Peyer's patch (tissue), 4 donors: ENCODE results near the gene MUC2.

ENCODE experiments used
- CTCF ChIP-seq, 6 experiments: fragments of 450-650 bp in 4 of 6; fragments of 200-600 bp in 2 of 6; sonication (generic) in 1 of 6; IDR thresholded peaks; one replicate each; pipeline ENCODE4 v1.5.1; 2017 to 2019; ENCODE audit warnings: antibody characterized with exemption in 6 of 6, mild to moderate bottlenecking in 3 of 6, moderate library complexity in 1 of 6
- POLR2A ChIP-seq, 2 donors: fragments of 450-650 bp; IDR thresholded peaks; one replicate each; pipeline ENCODE4 v1.5.1; 2017; ENCODE audit warnings: antibody characterized with exemption in 2 of 2, mild to moderate bottlenecking in 2 of 2, moderate library complexity in 2 of 2

GRCh38 chr11:1060410-1060809 lies 14.3 kb upstream of the MUC2 start:
- no peak for TF ChIP-seq CTCF (IDR thresholded peaks at IDR 0.05)
- TF ChIP-seq POLR2A (IDR thresholded peaks at IDR 0.05), result no peak
